LHCN-M2 (cell line): ENCODE data around the gene CCR9. TPM values are rescaled to one million over a fixed set of nuclear protein-coding genes. Genes with fewer than 3 reads are reported as not detected.
"Not testable (repeated sequence)": the region's sequence is repeated elsewhere in the genome, so short reads cannot be mapped to it uniquely, and the experiment has no call there.

Experiments used
- DNase-seq: peaks from one replicate; pipeline ENCODE4 v3.0.0-alpha.2; 2012; ENCODE audit warnings: low read depth
- polyA plus RNA-seq: library from polyadenylated mRNA; unstranded; fragments of >200 nt; gene quantifications from one replicate; pipeline ENCODE4 v1.2.1, GENCODE V29; 2012; ENCODE audit warnings: missing spikeins
- total RNA-seq: library from RNA; depleted of rRNA; stranded (reverse); fragments of >200 nt; gene quantifications from 2 replicates; pipeline ENCODE4 v1.2.3, GENCODE V29; 2014; rRNA removed

The CCR9 gene, protein sequence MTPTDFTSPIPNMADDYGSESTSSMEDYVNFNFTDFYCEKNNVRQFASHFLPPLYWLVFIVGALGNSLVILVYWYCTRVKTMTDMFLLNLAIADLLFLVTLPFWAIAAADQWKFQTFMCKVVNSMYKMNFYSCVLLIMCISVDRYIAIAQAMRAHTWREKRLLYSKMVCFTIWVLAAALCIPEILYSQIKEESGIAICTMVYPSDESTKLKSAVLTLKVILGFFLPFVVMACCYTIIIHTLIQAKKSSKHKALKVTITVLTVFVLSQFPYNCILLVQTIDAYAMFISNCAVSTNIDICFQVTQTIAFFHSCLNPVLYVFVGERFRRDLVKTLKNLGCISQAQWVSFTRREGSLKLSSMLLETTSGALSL
- total RNA-seq = not detected in 2 replicates
- not detected for polyA plus RNA-seq

DNA sequence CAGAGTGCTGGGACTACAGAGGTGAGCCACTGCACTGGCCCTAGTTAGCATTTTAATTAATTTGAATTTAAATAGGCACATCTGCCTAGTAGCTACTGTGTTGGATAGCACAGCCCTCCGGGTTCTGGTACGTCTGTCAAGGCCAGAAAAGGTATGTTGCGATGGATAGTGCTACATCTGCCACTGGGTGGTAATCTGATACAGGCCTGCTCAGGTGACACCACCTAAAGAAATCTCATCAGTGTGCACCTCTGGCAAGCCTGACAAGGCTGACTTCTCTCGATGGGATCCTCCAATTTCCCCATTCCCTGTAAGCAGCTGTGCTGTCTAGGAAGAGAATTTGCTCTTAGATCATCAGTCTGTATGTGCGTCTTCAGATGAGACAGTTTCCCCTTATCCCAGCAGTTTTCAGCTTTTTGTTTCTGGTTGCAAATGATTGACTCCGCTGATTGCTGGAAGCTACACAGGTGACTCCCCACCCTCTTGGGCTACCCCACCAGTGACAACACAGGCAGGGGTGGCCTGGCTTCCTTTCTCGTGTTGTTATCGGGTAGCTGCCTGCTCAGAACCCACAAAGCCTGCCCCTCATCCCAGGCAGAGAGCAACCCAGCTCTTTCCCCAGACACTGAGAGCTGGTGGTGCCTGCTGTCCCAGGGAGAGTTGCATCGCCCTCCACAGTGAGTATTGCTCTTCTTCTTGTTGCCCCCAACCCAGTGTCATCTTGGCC, at the start of gene CCR9:
TSS of gene CCR9 (plus strand) at position 565 of the 727 bp plus-strand sequence. CDS start 8,391 bp downstream, outside the sequence.
- DNase-seq = no peak

DNA sequence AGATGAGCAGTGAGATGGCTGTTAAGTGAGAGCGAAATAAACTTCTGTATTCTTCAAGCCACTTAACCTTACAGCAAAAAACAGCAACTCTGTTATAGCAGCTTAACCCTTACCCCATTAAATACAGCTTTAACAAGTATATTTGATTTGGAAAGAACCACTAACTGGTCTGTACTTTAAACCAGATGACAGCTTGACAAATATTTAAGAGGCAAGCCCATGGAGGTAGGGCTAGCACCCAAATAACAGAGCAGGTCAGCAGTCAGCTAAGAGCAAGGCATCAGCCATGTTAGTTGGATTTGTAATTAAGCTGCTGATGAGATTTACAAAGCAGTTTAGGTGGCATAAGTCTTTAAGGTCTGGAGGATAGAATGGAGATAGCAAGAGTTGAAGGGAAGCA, 47.9 kb upstream of the CCR9 start:
- DNase-seq = no peak

DNA sequence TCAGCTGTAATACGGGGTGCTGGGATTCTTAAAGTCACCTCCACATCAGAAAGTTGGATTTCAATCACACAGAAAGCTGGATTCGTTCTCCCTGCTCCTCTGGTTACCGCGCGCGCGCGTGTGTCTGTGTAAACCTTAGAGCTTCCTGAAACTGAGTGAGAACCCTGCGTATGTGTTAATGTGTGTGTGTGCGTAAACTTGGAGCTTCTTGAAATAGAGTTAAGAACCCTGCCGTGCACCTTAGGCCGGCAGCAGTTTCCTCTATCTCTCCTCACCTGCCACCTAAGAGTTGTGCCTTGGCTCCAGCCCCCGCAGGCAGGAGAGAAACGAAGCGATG, 45.0 kb upstream of the CCR9 start:
- DNase-seq = peak; percentile 23

DNA sequence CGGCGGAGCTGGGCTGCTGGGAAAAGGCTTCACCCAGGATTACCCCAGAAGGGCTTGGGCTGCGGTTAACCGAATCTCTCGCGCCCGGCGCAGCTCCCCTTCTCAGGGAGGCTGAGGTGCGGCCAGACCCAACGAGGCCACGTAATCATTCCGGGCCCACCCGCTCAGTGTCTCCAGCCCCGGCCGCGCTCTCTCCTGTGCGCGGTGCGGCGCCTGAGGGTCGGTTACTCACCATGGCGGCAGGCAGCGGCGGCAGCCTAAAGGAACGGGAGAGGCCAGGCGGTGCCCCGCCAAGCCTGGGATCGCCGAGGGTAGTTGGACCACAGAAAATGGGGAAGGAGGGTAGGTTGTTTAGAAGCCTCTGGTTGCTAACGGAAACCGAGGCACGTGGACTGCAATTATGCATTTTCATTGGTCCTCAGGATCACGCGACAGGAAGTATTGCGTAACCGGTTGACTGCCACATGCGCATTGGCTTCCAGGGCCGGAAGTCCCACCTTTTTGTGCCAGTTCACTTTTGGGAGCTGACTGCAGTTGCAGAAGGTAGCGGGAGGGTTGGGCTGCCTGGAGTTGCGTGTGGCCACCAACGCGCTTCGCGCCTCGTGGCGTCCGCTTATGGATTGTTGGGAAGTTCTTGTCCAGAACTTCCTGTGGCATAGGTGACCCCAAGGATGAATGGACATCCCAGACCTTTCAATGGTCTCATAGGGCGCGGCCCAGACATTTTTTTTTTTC, 44.4 kb upstream of the CCR9 start, which contains the start of gene LZTFL1:
TSS of gene LZTFL1 (minus strand) at position 363 of the 735 bp plus-strand sequence. CDS start at position 235, 128 bp downstream.
- DNase-seq = peak; percentile 96

DNA sequence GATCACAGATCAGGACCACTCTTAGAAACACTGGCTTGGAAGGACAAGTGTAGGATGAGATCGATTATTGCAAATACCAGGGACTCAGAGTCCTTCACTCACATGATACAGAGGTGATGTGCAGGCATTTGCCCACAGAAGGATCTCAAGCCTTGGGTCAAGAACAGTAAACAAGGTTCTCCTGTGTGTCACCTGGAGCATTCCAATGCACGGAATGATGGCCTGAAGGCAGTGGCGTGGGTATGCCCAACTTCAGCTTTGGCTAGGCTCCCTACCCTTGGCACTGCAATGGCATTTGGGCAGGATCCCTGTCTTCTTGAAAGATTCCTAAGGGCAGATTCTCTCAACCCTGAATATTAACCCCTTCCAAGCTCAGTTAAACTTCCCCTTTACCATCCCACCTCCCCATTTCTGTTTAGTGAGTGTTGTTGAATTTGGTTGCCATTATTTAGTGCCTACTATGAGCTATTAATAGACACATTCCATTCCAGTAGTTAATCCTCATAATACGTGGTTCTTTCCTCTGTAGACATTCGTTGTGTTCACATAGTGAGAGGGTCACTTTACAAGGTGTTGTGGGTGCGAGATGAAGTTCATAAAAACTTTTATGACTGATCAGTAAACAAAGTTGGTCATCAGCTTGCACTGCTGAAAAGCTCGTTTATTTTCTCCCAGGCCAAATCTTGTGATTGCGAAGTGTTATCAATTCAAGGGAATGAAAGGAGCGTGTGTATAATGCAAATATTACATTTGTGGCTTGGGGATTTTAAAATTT, 43.3 kb upstream of the CCR9 start:
- DNase-seq = no peak

DNA sequence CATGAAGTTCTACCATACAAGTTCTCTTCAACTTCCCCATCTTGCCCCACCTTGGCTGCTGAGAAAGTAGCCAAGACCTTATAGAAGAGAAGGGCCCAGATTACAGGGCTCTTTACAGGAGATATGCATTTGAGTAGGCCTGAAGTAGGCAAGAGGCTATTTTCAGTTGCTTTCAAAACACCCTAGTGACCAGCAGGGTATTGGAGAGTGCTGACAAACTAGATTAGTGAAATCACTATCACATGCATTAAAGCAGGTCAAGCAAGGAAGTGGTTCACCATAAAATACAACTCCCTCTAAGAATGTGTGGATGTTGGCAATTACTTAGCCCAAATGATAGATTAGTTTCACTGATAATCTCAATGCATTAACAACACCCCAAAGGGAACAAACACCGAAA, 41.7 kb upstream of the CCR9 start:
- DNase-seq = no peak

DNA sequence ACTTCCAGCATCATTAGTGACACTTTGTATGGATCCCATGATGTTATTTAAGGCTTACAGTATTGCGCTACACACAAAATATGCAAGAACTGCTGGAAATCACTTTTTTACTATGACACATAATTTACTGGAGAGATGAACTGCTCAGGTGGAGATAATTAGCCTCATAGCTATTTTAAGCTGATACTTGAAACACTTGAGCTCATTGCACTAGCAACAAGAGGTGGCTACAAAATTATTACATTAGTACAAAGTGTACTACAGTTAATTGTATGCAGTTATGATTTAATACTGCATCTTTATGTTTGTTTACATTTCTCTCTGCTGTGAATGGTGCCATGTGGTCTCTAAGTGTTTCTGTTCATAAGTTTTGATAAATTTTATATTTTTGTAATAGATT, 38.0 kb upstream of the CCR9 start:
- DNase-seq = no peak

DNA sequence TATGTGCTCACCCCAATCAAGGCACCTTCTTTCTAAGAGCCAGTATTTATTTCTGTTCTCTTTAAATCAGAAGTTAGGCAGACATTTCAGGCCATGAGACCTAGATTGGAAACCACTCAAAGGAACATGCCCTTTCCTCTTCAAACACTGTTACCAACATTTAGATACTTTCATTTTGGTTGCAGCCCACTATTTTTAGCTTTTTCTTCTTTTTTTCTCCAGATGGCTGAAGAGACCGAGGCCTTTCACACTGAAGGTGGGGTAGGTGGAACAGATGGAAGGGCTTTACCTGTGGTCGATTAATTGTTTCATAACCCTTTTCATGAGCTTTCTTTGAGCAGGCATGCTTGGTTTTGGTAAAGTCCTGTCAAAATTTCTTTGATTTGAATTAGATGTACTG, 33.5 kb upstream of the CCR9 start:
- DNase-seq = no peak

DNA sequence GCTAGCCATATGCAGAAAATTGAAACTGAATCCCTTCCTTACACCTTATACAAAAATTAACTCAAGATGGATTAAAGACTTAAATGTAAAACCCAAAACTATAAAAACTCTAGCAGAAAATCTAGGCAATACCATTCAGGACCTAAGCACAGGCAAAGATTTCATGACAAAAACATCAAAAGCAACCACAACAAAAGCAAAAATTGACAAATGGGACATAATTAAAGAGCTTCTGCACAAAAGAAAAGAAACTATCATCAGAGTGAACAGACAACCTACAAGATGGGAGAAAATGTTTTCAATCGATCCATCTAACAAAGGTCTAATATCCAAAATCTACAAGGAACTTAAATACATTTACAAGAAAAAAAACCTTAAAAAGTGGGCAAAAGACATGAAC, 30.0 kb upstream of the CCR9 start:
- not testable (repeated sequence) for DNase-seq

DNA sequence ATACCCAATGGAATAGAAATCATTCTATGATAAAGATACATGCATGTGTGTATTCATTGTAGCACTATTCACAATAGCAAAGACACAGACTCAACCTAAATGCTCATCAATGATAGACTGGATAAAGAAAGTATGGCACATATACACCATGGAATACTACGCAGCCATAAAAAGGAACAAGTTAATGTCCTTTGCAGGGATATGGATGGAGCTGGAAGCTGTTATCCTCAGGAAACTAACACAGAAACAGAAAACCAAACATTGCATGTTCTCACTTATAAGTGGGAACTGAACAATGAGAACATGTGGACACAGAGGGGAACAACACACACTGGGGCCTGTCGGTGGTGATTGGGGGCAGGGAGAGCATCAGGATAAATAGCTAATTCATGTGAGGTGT, 29.3 kb upstream of the CCR9 start:
- DNase-seq = not testable (repeated sequence)

DNA sequence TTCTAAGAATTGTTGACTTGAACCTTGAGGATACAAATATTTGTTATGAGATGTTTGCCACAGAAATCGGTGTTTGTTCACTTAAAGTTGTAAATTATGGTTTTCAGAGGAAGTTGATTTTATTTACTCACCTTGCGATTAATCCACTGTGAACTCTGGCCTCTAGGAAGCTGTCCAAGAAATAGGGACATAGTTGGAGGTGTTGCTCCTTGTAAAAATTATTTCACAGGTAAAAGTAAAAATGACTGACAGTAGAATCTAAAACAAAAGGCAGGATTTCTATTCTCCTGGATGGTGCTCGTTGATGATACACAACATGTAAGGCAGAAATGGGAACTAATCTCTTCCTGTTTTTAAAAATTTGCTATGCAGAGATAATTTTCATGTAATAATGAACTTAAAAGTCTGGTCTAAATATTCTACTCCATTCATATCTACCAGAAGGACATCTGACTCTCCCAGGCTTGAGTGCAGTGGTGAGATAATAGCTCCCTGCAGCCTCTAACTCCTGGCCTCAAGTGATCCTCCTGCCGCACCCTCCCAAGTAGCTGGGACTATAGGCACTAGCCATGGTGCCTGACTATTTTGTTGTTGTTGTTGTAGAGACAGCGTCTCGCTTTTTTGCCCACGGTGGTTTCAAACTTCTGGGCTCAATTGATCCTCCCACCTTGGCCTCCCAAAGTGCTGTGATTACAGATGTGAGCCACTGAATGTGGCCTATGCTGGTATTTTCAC, 27.4 kb upstream of the CCR9 start:
- no peak for DNase-seq

DNA sequence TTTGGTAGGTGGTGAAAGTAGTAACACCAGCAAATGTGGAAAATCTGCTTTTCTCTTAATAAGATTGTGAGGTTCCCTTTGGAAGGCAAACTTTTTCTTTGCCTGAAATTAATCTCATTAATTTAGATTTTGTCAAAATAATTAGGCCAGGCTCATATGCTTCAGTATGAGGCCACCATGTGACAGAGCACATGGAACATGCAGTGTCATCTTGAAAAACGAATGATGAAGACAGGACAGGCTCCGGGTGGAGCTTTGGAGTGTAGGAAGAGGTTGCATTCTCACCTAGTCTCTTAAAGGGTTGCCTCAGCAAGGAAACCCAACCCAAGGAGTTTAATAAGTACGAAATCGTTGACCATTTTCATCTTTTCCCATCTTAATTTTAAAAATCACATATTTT, 25.9 kb upstream of the CCR9 start:
- DNase-seq = no peak

DNA sequence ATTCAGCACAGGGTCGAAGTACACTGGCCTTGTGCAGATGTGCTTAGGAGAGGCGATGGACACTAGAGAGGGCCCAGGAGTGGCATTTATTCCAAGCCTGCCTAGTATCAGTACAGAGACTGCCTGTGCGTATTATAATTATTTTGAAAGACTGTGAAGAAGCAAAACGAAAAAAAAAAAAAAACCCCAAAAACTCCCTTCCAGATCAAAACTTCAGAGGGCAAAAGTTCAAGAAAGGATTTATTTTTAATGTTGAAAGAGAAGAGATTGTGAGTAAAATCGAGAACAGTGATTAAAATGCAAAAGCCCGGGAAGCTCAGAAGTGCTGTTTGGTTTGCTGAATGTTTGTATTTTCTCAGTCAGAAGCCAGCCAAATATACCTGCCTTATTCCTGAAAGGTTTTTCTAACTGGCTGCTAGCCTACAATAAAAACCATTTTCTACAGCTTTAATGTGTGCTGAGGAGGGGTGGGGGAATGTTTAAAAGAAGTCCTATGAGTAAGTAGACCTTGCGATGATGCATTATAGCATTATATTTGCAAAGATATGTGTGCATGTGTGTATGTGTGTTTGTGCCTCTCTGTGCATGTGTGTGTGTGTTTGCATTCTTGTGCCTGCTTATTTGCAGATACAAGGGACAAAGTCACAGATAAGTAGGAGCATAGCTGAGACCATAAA, 25.2 kb upstream of the CCR9 start:
- no peak for DNase-seq

DNA sequence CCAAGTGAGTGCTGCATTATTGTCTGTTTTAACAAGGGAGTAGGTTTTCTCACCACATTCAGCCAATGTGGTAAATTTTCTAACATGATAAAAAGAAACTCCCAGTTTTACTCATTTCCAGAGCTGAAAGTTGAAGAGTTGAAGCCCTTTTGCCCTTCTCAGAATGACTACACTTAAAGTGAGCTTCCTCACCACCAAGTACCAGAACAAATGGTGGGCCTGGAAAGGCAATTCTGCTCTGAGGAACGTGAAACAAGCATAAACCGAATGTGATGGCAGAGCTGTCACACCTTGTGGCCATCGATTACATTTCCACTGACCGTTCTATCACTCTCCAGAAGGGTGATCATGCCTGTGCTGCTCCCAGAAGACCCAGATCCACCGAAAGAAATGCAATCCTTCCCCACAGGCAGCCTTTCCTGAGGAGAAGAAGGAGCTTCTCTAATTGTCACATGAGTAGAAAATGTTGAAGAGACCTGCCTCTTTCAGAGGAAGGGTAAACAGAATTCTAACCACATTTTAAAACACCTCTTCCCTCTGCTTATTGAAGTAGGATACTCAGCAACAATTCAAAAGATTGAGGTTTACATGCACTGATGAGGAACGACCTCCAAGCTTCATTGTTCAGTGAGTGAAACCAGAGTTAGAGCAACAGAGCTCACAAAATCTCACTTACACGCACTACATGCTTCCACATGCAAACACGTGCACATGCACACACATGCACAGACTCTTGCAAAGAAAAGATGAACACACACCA, 21.4 kb upstream of the CCR9 start:
- no peak for DNase-seq

DNA sequence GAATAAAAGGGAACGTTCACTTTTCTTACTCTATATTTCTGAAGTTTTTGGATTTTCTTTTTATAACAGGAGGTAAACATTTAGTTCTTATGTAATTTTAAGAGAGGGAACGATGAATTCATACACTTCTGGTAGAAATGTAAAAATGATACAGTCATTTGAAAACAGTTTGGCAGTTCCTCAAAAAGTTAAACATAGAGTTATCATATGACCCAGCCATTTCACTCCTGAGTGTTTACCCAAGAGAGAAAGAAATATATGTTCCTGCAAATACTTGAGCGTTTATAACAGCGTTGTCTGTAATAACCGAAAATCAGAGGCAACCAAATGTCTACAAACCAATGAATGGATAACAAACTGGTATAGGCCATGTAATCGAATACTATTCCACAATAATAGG, 20.8 kb upstream of the CCR9 start:
- no peak for DNase-seq

DNA sequence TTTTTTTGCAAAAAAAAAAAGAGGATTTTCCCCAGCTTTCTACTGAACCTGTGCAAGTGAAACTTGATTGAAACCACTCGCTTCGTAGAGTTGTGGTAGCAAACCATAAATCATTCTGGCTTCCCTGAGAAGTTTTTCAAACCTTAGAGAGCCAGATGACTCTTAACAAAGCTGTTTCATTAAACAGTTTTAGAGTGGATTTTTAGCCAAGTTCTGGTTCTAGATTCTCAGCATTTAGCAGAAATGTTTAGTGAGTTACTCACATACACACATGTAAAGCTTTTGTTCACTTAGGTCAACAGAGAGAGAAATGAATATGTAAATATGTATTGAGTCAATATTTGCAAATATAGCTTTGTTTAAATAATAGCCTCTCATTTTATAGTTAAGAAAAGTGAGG, 18.1 kb upstream of the CCR9 start:
- no peak for DNase-seq

DNA sequence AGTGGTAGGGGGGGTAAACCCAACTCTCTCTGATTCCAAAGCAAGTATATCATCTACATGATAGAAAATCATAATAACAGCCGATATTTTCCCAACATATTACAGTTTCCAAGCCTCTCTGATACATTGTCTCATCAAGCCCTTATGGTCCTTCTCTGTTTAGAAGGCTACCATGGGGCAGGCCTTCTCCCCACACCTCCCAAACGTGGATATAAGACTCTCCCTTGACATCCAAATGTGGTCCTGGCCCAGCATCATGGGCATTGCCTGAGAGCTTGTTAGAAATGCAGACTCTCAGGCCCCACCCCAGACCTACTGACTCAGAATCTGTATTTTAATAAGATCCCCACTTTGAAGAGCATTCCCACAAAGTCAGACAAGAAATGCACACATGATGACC, 17.7 kb upstream of the CCR9 start:
- DNase-seq = no peak

DNA sequence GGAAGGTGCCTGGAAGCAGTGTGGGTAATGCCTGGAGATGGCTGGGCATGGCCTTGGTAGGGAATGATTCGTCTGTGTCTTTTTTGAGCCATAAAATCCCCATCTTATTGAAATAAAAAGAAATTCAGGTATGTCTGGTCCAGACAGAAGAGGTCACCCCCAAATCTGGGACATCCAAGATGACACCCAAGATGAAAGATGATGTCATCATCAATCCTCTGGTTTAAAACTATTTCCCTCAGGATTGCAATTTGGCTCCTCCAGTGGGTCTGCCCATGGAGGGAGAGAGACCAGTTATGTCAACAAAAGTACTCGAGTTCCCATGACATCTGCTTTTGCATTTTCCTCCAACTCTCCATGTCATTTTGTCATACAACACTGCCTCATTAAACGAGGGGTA, 16.7 kb upstream of the CCR9 start:
- DNase-seq = no peak

DNA sequence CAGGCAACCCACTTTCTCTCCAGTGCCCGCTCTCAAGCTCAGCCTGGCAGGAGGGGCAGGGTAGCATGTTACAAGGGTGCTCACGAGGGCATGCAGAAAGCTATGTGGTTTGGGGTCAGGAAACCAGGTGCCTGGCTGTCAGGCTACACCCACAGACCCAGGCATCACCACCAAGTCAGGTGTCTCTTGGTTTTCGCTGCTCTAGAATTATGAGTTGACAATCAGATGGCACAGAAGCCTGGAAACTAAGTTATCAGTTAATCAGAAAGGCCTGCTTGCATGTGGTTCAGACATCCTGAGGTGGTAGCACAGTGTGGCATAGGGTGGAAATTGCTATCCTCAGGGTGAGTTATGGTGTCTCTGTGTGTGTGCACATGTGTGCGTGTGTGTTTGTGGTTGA, 16.2 kb upstream of the CCR9 start:
- no peak for DNase-seq

DNA sequence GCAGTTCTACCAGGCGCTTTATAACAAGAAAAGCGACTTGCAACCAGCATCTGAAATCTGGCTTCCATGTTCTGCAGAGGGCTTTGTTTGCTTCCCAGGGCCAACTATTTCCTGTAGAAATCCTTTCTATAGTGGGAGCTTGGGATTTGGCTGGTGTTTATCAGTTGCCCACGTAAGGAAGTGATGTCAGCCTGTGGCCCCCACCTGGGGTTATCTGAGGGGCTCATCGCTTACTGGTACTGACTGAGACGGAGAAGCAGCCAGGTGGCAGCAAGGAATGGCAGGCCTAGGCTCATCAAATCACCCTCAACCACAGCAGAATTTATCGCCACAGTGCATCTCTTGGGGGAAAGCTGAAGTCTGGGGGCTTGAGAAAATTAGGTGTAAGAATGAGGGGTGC, 14.6 kb upstream of the CCR9 start:
- no peak for DNase-seq
